ENCODE data around the gene HDAC8.

- TF ChIP-seq CTCF (IDR thresholded peaks at IDR 0.05) (no peak), EP300 (IDR thresholded peaks at IDR 0.05) (no peak), POLR2A (IDR thresholded peaks at IDR 0.05) (no peak)
Observed at GRCh38 chrX:72358313-72358712, 214.3 kb downstream of the HDAC8 start.

Measured in tibial nerve (tissue), 4 donors.